SK-MEL-5 (cell line): ENCODE measurements around the gene TRIM7. TPM values are rescaled to one million over a fixed set of nuclear protein-coding genes. Genes with fewer than 3 reads are reported as not detected.
A peak's percentile ranks its signal among the peaks of the same experiment; 100 is the strongest.
"Not testable (repeated sequence)": the region's sequence is repeated elsewhere in the genome, so short reads cannot be mapped to it uniquely, and the experiment has no call there.

Experiments
- DNase-seq: peaks from one replicate; pipeline ENCODE4 v3.0.0-alpha.2; 2016; ENCODE audit warnings: low read depth, low spot score
- in situ Hi-C: cut with HindIII; loops from 2 replicates; pipeline ENCODE4 v1.10.0; 2016; ENCODE audit warnings: low sequenced_read_pairs, high pct_unique_total_duplicates, low pct_unique_long_range_greater_than_20kb
- total RNA-seq: library from RNA; depleted of rRNA; stranded (reverse); fragments of >200 nt; shearing (Covaris generic); gene quantifications from 2 replicates; pipeline ENCODE4 v1.2.3, GENCODE V29; 2014

Gene TRIM7
- total RNA-seq, 1 experiment from 2014 or later: 6.8 TPM

GRCh38 chr5:181169459-181170236 is 35.3 kb downstream of the TRIM7 start:
- DNase-seq: peak; percentile 78
- in situ Hi-C loops: not testable (repeated sequence)

GRCh38 chr5:181168595-181169118 is 36.3 kb downstream of the TRIM7 start:
- no peak for DNase-seq

GRCh38 chr5:181167814-181168488 is 37.0 kb downstream of the TRIM7 start:
- DNase-seq: no peak
- in situ Hi-C loops: no loop called here

More at GRCh38 chr5:181168595-181169118, 36.3 kb downstream of the TRIM7 start:
- in situ Hi-C loops: no loop called here

- in situ Hi-C loops: no loop called here
- no peak for DNase-seq
Measured at GRCh38 chr5:181166812-181167733, 37.9 kb downstream of the TRIM7 start.

GRCh38 chr5:181164076-181164952 is 40.7 kb downstream of the TRIM7 start:
- no peak for DNase-seq
- in situ Hi-C loops: no loop called here

- in situ Hi-C loops: no loop called here
- peak; percentile 16 for DNase-seq
Measured at GRCh38 chr5:181163487-181164075, 41.4 kb downstream of the TRIM7 start.

- DNase-seq: no peak
- in situ Hi-C loops: no loop called here
Measured at GRCh38 chr5:181161534-181162175, 43.3 kb downstream of the TRIM7 start.

- DNase-seq: peak; percentile 59
- in situ Hi-C loops: not testable (repeated sequence)
Measured at GRCh38 chr5:181160755-181161533, 44.1 kb downstream of the TRIM7 start.

- peak; percentile 21 for DNase-seq
- in situ Hi-C loops: no loop called here
Measured at GRCh38 chr5:181160152-181160754, 44.7 kb downstream of the TRIM7 start.

GRCh38 chr5:181159286-181160151 is 45.5 kb downstream of the TRIM7 start:
- in situ Hi-C loops: no loop called here
- DNase-seq: peak; percentile 89

GRCh38 chr5:181158869-181159268 is 46.1 kb downstream of the TRIM7 start:
- no peak for DNase-seq
- in situ Hi-C loops: no loop called here

GRCh38 chr5:181156758-181157157 is 48.2 kb downstream of the TRIM7 start:
- DNase-seq: no peak
- in situ Hi-C loops: no loop called here

- no peak for DNase-seq
- in situ Hi-C loops: no loop called here
Measured at GRCh38 chr5:181153814-181154213, 51.2 kb downstream of the TRIM7 start.

GRCh38 chr5:181152406-181152805 is 52.6 kb downstream of the TRIM7 start:
- in situ Hi-C loops: no loop called here
- DNase-seq: no peak
